GM23248 (cell line): Measurements from ENCODE around the gene KRT82. TPM values are rescaled to one million over a fixed set of nuclear protein-coding genes. Genes with fewer than 3 reads are reported as not detected.
A peak's percentile ranks its signal among the peaks of the same experiment; 100 is the strongest.

Experiments used
- DNase-seq: peaks from one replicate; pipeline ENCODE4 v3.0.0-alpha.2; 2015
- H2AFZ ChIP-seq: fragments of 200-600 bp; sonication (generic); 2 replicates; pipeline ENCODE4 v1.6.1; 2016; ENCODE audit warnings: antibody characterized with exemption
- H3F3A ChIP-seq: fragments of 200-600 bp; sonication (generic); 2 replicates; pipeline ENCODE4 v1.6.1; 2016; ENCODE audit warnings: mild to moderate bottlenecking, antibody characterized with exemption, mixed run types; ENCODE audit not compliant: insufficient read depth
- H3K27ac ChIP-seq: fragments of 200-600 bp; sonication (generic); 2 replicates; pipeline ENCODE4 v1.5.1; 2016; ENCODE audit warnings: mild to moderate bottlenecking
- H3K27me3 ChIP-seq: fragments of 200-600 bp; sonication (generic); replicated peaks from 2 replicates; pipeline ENCODE4 v1.6.1; 2016; ENCODE audit warnings: mild to moderate bottlenecking; ENCODE audit not compliant: insufficient read depth
- H3K36me3 ChIP-seq: fragments of 200-600 bp; sonication (generic); 2 replicates; pipeline ENCODE4 v1.6.1; 2016; ENCODE audit warnings: low read depth, mild to moderate bottlenecking
- H3K4me1 ChIP-seq: fragments of 200-600 bp; sonication (generic); 2 replicates; pipeline ENCODE4 v1.6.1; 2016; ENCODE audit warnings: mild to moderate bottlenecking; ENCODE audit not compliant: insufficient read depth
- H3K4me2 ChIP-seq: fragments of 200-600 bp; sonication (generic); one replicate; pipeline ENCODE4 v1.6.1; 2016; ENCODE audit warnings: mild to moderate bottlenecking; ENCODE audit not compliant: unreplicated experiment
- H3K4me3 ChIP-seq: fragments of 200-600 bp; sonication (generic); 2 replicates; pipeline ENCODE4 v1.5.1; 2016; ENCODE audit warnings: mild to moderate bottlenecking
- H3K79me2 ChIP-seq: fragments of 200-600 bp; sonication (generic); 2 replicates; pipeline ENCODE4 v1.6.1; 2016; ENCODE audit warnings: mild to moderate bottlenecking; ENCODE audit not compliant: insufficient read depth
- H3K9ac ChIP-seq: fragments of 200-600 bp; sonication (generic); 2 replicates; pipeline ENCODE4 v1.6.1; 2016; ENCODE audit warnings: mild to moderate bottlenecking
- H3K9me2 ChIP-seq: fragments of 200-600 bp; sonication (generic); 2 replicates; pipeline ENCODE4 v1.6.1; 2016; ENCODE audit warnings: mixed run types, mild to moderate bottlenecking, moderate library complexity; ENCODE audit not compliant: insufficient read depth
- H3K9me3 ChIP-seq: fragments of 200-600 bp; sonication (generic); one replicate; pipeline ENCODE4 v1.6.1; 2017; ENCODE audit warnings: low read depth
- H4K20me1 ChIP-seq: fragments of 200-600 bp; sonication (generic); 2 replicates; pipeline ENCODE4 v1.6.0; 2016; ENCODE audit not compliant: insufficient read depth
- EZH2 ChIP-seq: fragments of 200-600 bp; sonication (generic); IDR thresholded peaks from 2 replicates; pipeline ENCODE4 v1.6.1; 2018; ENCODE audit warnings: antibody characterized with exemption, mild to moderate bottlenecking; ENCODE audit not compliant: insufficient read depth, poor library complexity, severe bottlenecking
- EZH2phosphoT487 ChIP-seq: fragments of 200-600 bp; sonication (generic); IDR thresholded peaks from 2 replicates; pipeline ENCODE4 v1.6.1; 2018; ENCODE audit warnings: antibody characterized with exemption, moderate library complexity, mild to moderate bottlenecking, low read depth; ENCODE audit not compliant: insufficient read depth
- WGBS, 2 experiments: methylation state at CpG; one replicate each; pipeline ENCODE4 v1.1.6; 2015 to 2017; ENCODE audit warnings: low lambda C conversion rate in 2 of 2, low coverage in 1 of 2; ENCODE audit errors: missing lambda C conversion rate in 2 of 2; 5-methylcytosine and 5-hydroxymethylcytosine counted together
- in situ Hi-C: fragments of 300-500 bp; cut with MboI; formaldehyde crosslinking; loops from 2 replicates; pipeline ENCODE4 v1.15.0; 2020
- polyA plus RNA-seq: library from polyadenylated mRNA; unstranded; fragments of >200 nt; fragmentation: Nextera tagmentation; extraction: Ambion mirVana; gene quantifications from 2 replicates; pipeline ENCODE4 v1.2.1, GENCODE V29; 2016
- total RNA-seq: library from RNA; depleted of rRNA; stranded (reverse); fragments of >200 nt; shearing (Covaris generic); gene quantifications from 2 replicates; pipeline ENCODE4 v1.2.3, GENCODE V29; 2014

The KRT82 gene
- total and polyA plus RNA-seq, 2 experiments from 2014 or later, result not detected

DNA sequence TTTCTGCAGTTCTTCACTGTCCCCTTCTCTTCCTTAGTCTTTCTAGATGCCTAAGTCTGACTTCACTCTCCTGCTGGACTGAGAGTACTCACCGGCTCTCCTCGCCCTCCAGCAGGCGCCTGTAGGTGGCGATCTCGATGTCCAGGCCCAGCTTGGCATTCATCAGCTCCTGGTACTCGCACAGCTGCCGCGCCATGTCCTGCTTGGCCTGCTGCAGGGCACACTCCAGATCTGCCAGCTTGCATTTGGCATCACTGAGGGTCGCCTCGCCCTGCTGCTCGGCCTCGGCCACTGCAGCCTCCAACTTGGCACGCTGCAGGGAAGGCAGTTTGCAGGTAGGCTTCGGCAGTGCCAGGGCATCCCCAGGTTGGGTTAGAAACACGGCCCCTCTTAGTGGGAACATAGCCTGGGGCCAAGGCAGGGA, 25.9 kb downstream of the KRT82 start:
- Histone ChIP-seq H3F3A (no peaks in the 10 kb centered on the region), H3K4me3 (no peak overlapping the region), H4K20me1 (no peaks in the 10 kb centered on the region), H2AFZ (no peak overlapping the region), H3K27ac (no peak overlapping the region), H3K4me2 (no peak overlapping the region), H3K79me2 (no peaks in the 10 kb centered on the region), H3K9me3 (no peaks in the 10 kb centered on the region), H3K36me3 (no peaks in the 10 kb centered on the region), H3K4me1 (no peaks in the 10 kb centered on the region), H3K27me3 (peaks cover 8% of the 10 kb centered on the region; the same call in 1 of the 2 replicates), H3K9me2 (no peaks in the 10 kb centered on the region), H3K9ac (no peak overlapping the region)
- 71 to 76% methylated on average over 15 of the region's 15 CpGs for WGBS, 2 experiments
- TF ChIP-seq EZH2phosphoT487 (no peak), EZH2 (no peak)
- in situ Hi-C loops, result loop anchor here (10.0 to 25.0 kb wide), 2 partner anchors 485 to 607 kb away; no protein-coding TSS in a partner anchor
- peak; percentile 57 for DNase-seq

DNA sequence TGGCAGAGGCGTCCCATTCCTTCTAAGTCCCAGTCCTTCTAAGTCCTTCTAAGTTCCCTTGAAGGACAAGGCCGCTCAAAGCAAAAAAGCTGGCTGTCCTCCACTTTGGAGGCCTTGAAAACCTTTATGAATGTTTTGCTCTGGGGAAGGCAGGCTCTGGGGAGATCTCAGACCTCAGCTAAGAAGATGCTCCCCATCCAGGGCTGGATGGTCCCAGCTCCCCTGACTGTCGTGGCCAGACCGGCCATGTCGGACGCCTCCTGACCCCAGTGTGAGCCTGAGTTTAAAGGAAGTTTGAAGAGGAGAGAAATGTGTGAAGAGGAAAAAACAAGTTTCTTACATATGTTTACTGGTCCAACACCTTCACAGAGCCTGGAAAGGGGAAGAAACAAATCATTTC, 26.6 kb downstream of the KRT82 start:
- no peak overlapping the region for H3K27ac ChIP-seq
- 84 to 86% methylated on average over 6 of the region's 6 CpGs for WGBS, 2 experiments
- no peaks in the 10 kb centered on the region for H3K79me2 ChIP-seq
- H4K20me1 ChIP-seq, result no peaks in the 10 kb centered on the region
- no peaks in the 10 kb centered on the region for H3F3A ChIP-seq
- H3K9ac ChIP-seq, result no peak overlapping the region
- H3K4me2 ChIP-seq, result no peak overlapping the region
- DNase-seq, result no peak
- in situ Hi-C loops, result loop anchor here (25.0 kb wide), 1 partner anchor 608 kb away; no protein-coding TSS in a partner anchor
- H3K36me3 ChIP-seq, result no peaks in the 10 kb centered on the region
- no peak overlapping the region for H3K4me3 ChIP-seq
- peaks cover 8% of the 10 kb centered on the region; the same call in 1 of the 2 replicates for H3K27me3 ChIP-seq
- no peaks in the 10 kb centered on the region for H3K4me1 ChIP-seq
- H3K9me2 ChIP-seq, result no peaks in the 10 kb centered on the region
- H2AFZ ChIP-seq, result no peak overlapping the region
- no peaks in the 10 kb centered on the region for H3K9me3 ChIP-seq
- TF ChIP-seq EZH2phosphoT487, result no peak
- no peak for TF ChIP-seq EZH2

DNA sequence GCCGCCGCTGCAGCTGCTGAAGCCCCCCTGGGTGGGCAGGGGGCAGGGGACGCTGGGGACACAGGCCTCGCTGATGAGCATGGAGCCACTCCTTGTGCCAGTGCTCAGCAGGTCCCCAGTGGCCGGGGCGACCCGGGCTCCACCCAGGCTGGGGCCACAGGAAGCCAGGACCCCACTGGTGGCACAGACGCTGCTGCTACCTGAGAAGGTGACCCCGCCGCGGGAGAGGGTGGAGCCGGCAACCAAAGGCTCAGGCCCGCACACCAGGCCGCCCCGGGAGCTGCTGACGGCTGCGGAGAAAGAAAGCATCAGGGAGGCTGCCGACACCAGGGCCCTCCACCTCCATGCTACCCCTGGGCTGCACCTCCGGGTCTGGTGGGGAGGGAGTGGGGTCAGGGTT, 28.0 kb downstream of the KRT82 start:
- Histone ChIP-seq H3K79me2 (no peaks in the 10 kb centered on the region), H3K9me2 (no peaks in the 10 kb centered on the region), H3K36me3 (no peaks in the 10 kb centered on the region), H3K4me3 (no peak overlapping the region), H3K4me1 (no peaks in the 10 kb centered on the region), H3K27me3 (no peaks in the 10 kb centered on the region), H3K4me2 (no peak overlapping the region), H3K9me3 (no peaks in the 10 kb centered on the region), H3F3A (no peaks in the 10 kb centered on the region), H3K27ac (no peak overlapping the region), H2AFZ (no peak overlapping the region), H4K20me1 (no peaks in the 10 kb centered on the region), H3K9ac (no peak overlapping the region)
- TF ChIP-seq EZH2 (no peak), EZH2phosphoT487 (no peak)
- WGBS, 2 experiments, result 79 to 81% methylated on average over 11 to 19 of the region's 19 CpGs
- DNase-seq, result no peak
- in situ Hi-C loops, result loop anchor here (25.0 kb wide), 1 partner anchor 609 kb away; no protein-coding TSS in a partner anchor

DNA sequence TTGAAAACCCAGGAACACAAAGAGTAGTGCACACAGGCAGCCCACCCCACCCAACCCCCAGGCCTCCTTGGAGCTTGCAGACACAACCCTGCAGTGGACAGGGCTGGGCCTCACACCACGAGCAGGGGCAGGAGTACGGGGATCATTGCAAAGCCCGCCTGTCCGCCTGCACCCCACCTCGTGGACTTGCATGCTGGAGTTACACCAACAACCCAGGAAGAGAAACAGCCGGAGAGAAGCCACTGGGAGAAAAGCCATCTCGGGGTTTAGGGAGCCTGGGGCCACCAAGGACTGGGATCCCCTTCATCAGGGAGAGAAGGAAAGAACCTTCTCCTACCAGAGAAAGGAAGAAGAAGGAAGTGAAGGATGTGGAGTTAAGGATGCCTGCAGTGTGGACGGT, 28.9 kb downstream of the KRT82 start:
- no peaks in the 10 kb centered on the region for H3K36me3 ChIP-seq
- H3K27ac ChIP-seq, result no peak overlapping the region
- H3K79me2 ChIP-seq, result no peaks in the 10 kb centered on the region
- H3K4me1 ChIP-seq, result no peaks in the 10 kb centered on the region
- no peaks in the 10 kb centered on the region for H3K9me3 ChIP-seq
- H4K20me1 ChIP-seq, result no peaks in the 10 kb centered on the region
- WGBS, 2 experiments, result 66 to 74% methylated on average over 8 of the region's 8 CpGs
- no peak for DNase-seq
- no peaks in the 10 kb centered on the region for H3K27me3 ChIP-seq
- H3K9ac ChIP-seq, result no peak overlapping the region
- TF ChIP-seq EZH2phosphoT487 (no peak), EZH2 (no peak)
- H3F3A ChIP-seq, result no peaks in the 10 kb centered on the region
- no peak overlapping the region for H3K4me3 ChIP-seq
- H3K9me2 ChIP-seq, result no peaks in the 10 kb centered on the region
- no peak overlapping the region for H3K4me2 ChIP-seq
- no peak overlapping the region for H2AFZ ChIP-seq
- in situ Hi-C loops, result loop anchor here (25.0 kb wide), 1 partner anchor 610 kb away; no protein-coding TSS in a partner anchor
